Subcutaneous abdominal adipose tissue (tissue), 5 donors: ENCODE measurements around the gene PDE6B.

ENCODE experiments used
- H3K27ac ChIP-seq: one replicate; pipeline ENCODE4 v1.7.0; 2013; ENCODE audit warnings: low read depth, mild to moderate bottlenecking, inconsistent platforms, low read length, moderate library complexity
- H3K27me3 ChIP-seq, 5 donors: one replicate each; pipeline ENCODE4 v1.7.0; 2013; ENCODE audit warnings: low read length in 5 of 5, inconsistent platforms in 1 of 5; ENCODE audit not compliant: control insufficient read depth in 5 of 5, insufficient read depth in 4 of 5
- H3K36me3 ChIP-seq, 5 donors: one replicate each; pipeline ENCODE4 v1.7.0; 2013; ENCODE audit warnings: low read length in 5 of 5; ENCODE audit not compliant: control insufficient read depth in 5 of 5, insufficient read depth in 5 of 5
- H3K4me1 ChIP-seq, 5 donors: one replicate each; pipeline ENCODE4 v1.7.0; 2013; ENCODE audit warnings: low read length in 5 of 5, mild to moderate bottlenecking in 3 of 5, moderate library complexity in 1 of 5; ENCODE audit not compliant: control insufficient read depth in 5 of 5, insufficient read depth in 5 of 5
- H3K4me3 ChIP-seq, 5 donors: one replicate each; pipeline ENCODE4 v1.7.0; 2013; ENCODE audit warnings: low read length in 5 of 5, low read depth in 1 of 5
- H3K9ac ChIP-seq, 5 donors: one replicate each; pipeline ENCODE4 v1.7.0; 2013; ENCODE audit warnings: low read length in 5 of 5, mild to moderate bottlenecking in 4 of 5, moderate library complexity in 3 of 5
- H3K9me3 ChIP-seq, 5 donors: one replicate each; pipeline ENCODE4 v1.7.0; 2013; ENCODE audit warnings: low read length in 5 of 5; ENCODE audit not compliant: control insufficient read depth in 5 of 5
- donor health status: healthy.
- donor health status: healthy.
- donor health status: healthy.
- donor health status: healthy.
- donor health status: healthy.

Gene PDE6B

GRCh38 chr4:678331-679103 lies 53.1 kb downstream of the PDE6B start:
- Histone ChIP-seq H3K4me1 (peaks cover 2 to 46% (median 32%) of the 10 kb centered on the region in 5 donors), H3K27ac (no peak overlapping the region), H3K36me3 (no peaks in the 10 kb centered on the region), H3K9ac (no peak overlapping the region), H3K9me3 (no peaks in the 10 kb centered on the region), H3K27me3 (no peaks in the 10 kb centered on the region), H3K4me3 (no peak overlapping the region)

- Histone ChIP-seq H3K9me3 (no peaks in the 10 kb centered on the region), H3K27ac (no peak overlapping the region), H3K4me3 (no peak overlapping the region), H3K4me1 (peaks cover 1 to 50% (median 36%) of the 10 kb centered on the region in 5 donors), H3K27me3 (no peaks in the 10 kb centered on the region), H3K36me3 (no peaks in the 10 kb centered on the region), H3K9ac (peak overlapping the region in 1 of 5 donors; percentile 25)
Observed at GRCh38 chr4:679104-679481, 53.7 kb downstream of the PDE6B start.

- Histone ChIP-seq H3K27me3 (no peaks in the 10 kb centered on the region), H3K4me3 (no peak overlapping the region), H3K27ac (no peak overlapping the region), H3K36me3 (no peaks in the 10 kb centered on the region), H3K9me3 (no peaks in the 10 kb centered on the region), H3K4me1 (peaks cover 1 to 55% (median 38%) of the 10 kb centered on the region in 5 donors), H3K9ac (peak overlapping the region in 1 of 5 donors; percentile 25)
Observed at GRCh38 chr4:679629-680028, 54.3 kb downstream of the PDE6B start.

GRCh38 chr4:680091-680490 lies 54.7 kb downstream of the PDE6B start:
- peaks cover 1 to 51% (median 34%) of the 10 kb centered on the region in 5 donors for H3K4me1 ChIP-seq
- no peaks in the 10 kb centered on the region for H3K27me3 ChIP-seq
- H3K27ac ChIP-seq: no peak overlapping the region

GRCh38 chr4:680551-680927 lies 55.2 kb downstream of the PDE6B start:
- H3K9ac ChIP-seq: peak overlapping the region in 2 of 5 donors; percentile 10 to 69
- no peaks in the 10 kb centered on the region for H3K9me3 ChIP-seq
- H3K36me3 ChIP-seq: peaks cover 0 to 4% (median 2%) of the 10 kb centered on the region in 5 donors
- no peaks in the 10 kb centered on the region for H3K27me3 ChIP-seq
- peaks cover 1 to 46% (median 30%) of the 10 kb centered on the region in 5 donors for H3K4me1 ChIP-seq
- no peak overlapping the region for H3K27ac ChIP-seq
- peak overlapping the region in 4 of 5 donors; percentile 48 to 65 (median 54) for H3K4me3 ChIP-seq

More at GRCh38 chr4:680091-680490, 54.7 kb downstream of the PDE6B start:
- H3K36me3 ChIP-seq: peaks cover 0 to 2% (median 0%) of the 10 kb centered on the region in 5 donors
- H3K9me3 ChIP-seq: no peaks in the 10 kb centered on the region
- peak overlapping the region in 1 of 5 donors; percentile 38 for H3K9ac ChIP-seq
- no peak overlapping the region for H3K4me3 ChIP-seq

- Histone ChIP-seq H3K27me3 (no peaks in the 10 kb centered on the region), H3K9me3 (no peaks in the 10 kb centered on the region), H3K36me3 (peaks cover 0 to 9% (median 3%) of the 10 kb centered on the region in 5 donors), H3K27ac (no peak overlapping the region), H3K4me1 (peaks cover 1 to 42% (median 25%) of the 10 kb centered on the region in 5 donors), H3K9ac (peak overlapping the region in 3 of 5 donors; percentile 10 to 69 (median 23)), H3K4me3 (peak overlapping the region in 4 of 5 donors; percentile 48 to 65 (median 54))
Observed at GRCh38 chr4:680928-681645, 55.7 kb downstream of the PDE6B start.

- no peak overlapping the region for H3K27ac ChIP-seq
- peaks cover 2 to 47% (median 30%) of the 10 kb centered on the region in 5 donors for H3K4me1 ChIP-seq
- no peak overlapping the region for H3K9ac ChIP-seq
Observed at GRCh38 chr4:681736-682451, 56.5 kb downstream of the PDE6B start.

GRCh38 chr4:682490-683172 lies 57.3 kb downstream of the PDE6B start:
- H3K4me1 ChIP-seq: peaks cover 4 to 51% (median 37%) of the 10 kb centered on the region in 5 donors
- no peak overlapping the region for H3K27ac ChIP-seq
- no peaks in the 10 kb centered on the region for H3K9me3 ChIP-seq
- H3K4me3 ChIP-seq: no peak overlapping the region
- H3K9ac ChIP-seq: no peak overlapping the region
- H3K27me3 ChIP-seq: no peaks in the 10 kb centered on the region
- peaks cover 0 to 9% (median 3%) of the 10 kb centered on the region in 5 donors for H3K36me3 ChIP-seq

More at GRCh38 chr4:681736-682451, 56.5 kb downstream of the PDE6B start:
- Histone ChIP-seq H3K36me3 (peaks cover 0 to 9% (median 3%) of the 10 kb centered on the region in 5 donors), H3K9me3 (no peaks in the 10 kb centered on the region), H3K4me3 (no peak overlapping the region), H3K27me3 (no peaks in the 10 kb centered on the region)

GRCh38 chr4:683247-683897 lies 58.0 kb downstream of the PDE6B start:
- Histone ChIP-seq H3K9ac (peak overlapping the region in 1 of 5 donors; percentile 3), H3K36me3 (peaks cover 0 to 9% (median 3%) of the 10 kb centered on the region in 5 donors), H3K27ac (no peak overlapping the region), H3K9me3 (no peaks in the 10 kb centered on the region), H3K4me3 (no peak overlapping the region), H3K4me1 (peaks cover 6 to 54% (median 43%) of the 10 kb centered on the region in 5 donors), H3K27me3 (no peaks in the 10 kb centered on the region)
